Measurements from ENCODE around the gene HLA-DMA.

Gene HLA-DMA

DNA sequence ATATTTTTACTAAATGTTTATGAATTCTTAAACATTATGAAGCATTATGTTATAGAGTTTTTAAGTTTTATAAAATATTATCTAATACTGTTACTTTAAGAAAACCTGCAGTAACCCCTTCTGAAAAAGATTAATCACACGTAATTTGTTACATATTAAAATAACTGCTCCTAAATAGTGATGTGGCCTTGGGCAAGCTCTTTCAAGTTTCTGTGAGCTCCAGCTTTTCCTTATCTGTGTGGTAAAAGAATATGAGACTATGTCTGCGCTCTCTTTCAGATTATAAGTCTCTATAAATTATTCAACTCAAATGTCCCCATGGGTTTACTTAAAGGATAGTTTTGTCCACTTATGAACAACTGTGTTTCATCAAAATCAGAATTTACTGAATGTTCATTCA is 44.0 kb downstream of the HLA-DMA start:
- peak overlapping the region; percentile 66 for H3K4me3 ChIP-seq
- H3K9me3 ChIP-seq (ENCODE audit: low read depth, low read length) = no peaks in the 10 kb centered on the region
- H3K9ac ChIP-seq (ENCODE audit: insufficient read length) = peak overlapping the region; percentile 16
- no peaks in the 10 kb centered on the region for H3K36me3 ChIP-seq (ENCODE audit: insufficient read depth, low read length)
- no peak for TF ChIP-seq EZH2 (IDR thresholded peaks at IDR 0.05)
- no peak for TF ChIP-seq FOXP2 (optimal IDR thresholded peaks at IDR 0.05; ENCODE audit: control extremely low read depth, extremely low read length, insufficient read depth)
- TF ChIP-seq POLR2AphosphoS5 (IDR thresholded peaks at IDR 0.05; ENCODE audit: borderline replicate concordance, low read depth, low read length) = no peak
- H3K27ac ChIP-seq = peak overlapping the region; percentile 79
- DNase-seq (ENCODE audit: low read depth, low spot score) = no peak

DNA sequence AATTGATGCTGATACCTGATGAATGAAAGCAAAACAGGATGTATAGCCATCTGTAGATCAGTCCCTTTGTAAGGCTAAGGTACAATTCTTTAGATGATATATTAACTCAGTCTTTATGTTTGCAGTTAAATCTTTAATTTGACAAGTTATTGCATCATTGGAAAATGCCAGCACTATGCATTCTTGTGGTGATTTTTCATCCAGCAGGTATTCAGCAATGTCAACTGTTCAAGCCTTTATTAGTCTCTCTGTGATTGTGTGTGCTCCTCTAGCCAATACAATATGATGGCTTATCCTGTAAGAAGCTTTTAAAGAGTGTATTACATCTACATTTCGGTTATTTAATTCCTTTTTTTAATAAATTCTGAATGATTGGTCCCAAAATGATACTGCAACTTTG is 46.4 kb downstream of the HLA-DMA start:
- TF ChIP-seq POLR2AphosphoS5 (IDR thresholded peaks at IDR 0.05; ENCODE audit: borderline replicate concordance, low read depth, low read length) (no peak), FOXP2 (optimal IDR thresholded peaks at IDR 0.05; ENCODE audit: control extremely low read depth, extremely low read length, insufficient read depth) (no peak), EZH2 (IDR thresholded peaks at IDR 0.05) (no peak)
- H3K4me3 ChIP-seq = no peak overlapping the region
- H3K36me3 ChIP-seq (ENCODE audit: insufficient read depth, low read length) = peaks cover 2% of the 10 kb centered on the region; the same call in 1 of the 2 replicates
- no peak overlapping the region for H3K27ac ChIP-seq
- no peak overlapping the region for H3K9ac ChIP-seq (ENCODE audit: insufficient read length)
- no peaks in the 10 kb centered on the region for H3K9me3 ChIP-seq (ENCODE audit: low read depth, low read length)
- no peak for DNase-seq (ENCODE audit: low read depth, low spot score)

DNA sequence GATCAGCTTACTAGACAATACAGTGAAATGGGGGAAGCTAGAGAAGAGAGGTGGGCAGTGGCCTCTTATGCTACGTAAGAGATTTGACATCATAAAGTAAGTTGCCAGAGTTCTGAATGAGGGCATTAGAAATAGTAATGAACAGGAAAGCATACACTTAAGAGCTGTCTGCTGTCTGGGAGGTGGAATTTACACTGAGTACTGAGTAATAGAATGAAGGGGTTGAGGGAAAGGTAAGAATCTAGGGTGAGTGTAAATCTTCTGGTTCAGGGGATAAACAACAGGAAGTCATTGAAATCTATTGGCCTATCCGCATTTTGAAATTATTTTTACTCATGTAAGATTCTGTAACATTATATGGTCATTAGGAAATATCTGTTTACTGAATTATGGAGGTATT is 47.8 kb downstream of the HLA-DMA start:
- H3K9me3 ChIP-seq (ENCODE audit: low read depth, low read length) = no peaks in the 10 kb centered on the region
- peaks cover 10% of the 10 kb centered on the region for H3K36me3 ChIP-seq (ENCODE audit: insufficient read depth, low read length)
- H3K9ac ChIP-seq (ENCODE audit: insufficient read length) = no peak overlapping the region
- TF ChIP-seq POLR2AphosphoS5 (IDR thresholded peaks at IDR 0.05; ENCODE audit: borderline replicate concordance, low read depth, low read length) = no peak
- TF ChIP-seq EZH2 (IDR thresholded peaks at IDR 0.05) = no peak
- TF ChIP-seq FOXP2 (optimal IDR thresholded peaks at IDR 0.05; ENCODE audit: control extremely low read depth, extremely low read length, insufficient read depth) = no peak
- no peak overlapping the region for H3K27ac ChIP-seq
- no peak for DNase-seq (ENCODE audit: low read depth, low spot score)
- H3K4me3 ChIP-seq = no peak overlapping the region

DNA sequence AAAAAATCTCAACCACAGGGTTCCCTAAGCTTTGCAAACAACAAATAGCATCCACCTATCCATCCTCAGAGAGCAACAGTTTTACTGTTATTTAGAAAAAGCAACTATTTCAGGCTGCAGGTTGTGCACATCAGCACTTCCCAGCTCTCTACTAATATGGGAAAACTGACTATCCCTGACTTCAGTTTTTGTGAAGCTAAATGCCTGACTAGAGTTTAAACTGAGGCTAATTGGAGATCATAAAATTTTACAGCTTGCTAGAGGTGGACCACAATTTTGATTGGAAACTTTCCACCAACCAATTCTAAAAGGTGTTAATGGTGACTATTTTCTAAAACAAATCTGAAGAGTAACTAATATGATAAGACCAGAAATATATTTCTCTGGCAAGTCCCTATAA is 48.9 kb downstream of the HLA-DMA start:
- H3K36me3 ChIP-seq (ENCODE audit: insufficient read depth, low read length) = peaks cover 10% of the 10 kb centered on the region
- no peak overlapping the region for H3K27ac ChIP-seq
- H3K9me3 ChIP-seq (ENCODE audit: low read depth, low read length) = no peaks in the 10 kb centered on the region
- no peak for DNase-seq (ENCODE audit: low read depth, low spot score)
- no peak overlapping the region for H3K4me3 ChIP-seq
- no peak for TF ChIP-seq POLR2AphosphoS5 (IDR thresholded peaks at IDR 0.05; ENCODE audit: borderline replicate concordance, low read depth, low read length)
- TF ChIP-seq EZH2 (IDR thresholded peaks at IDR 0.05) = no peak
- TF ChIP-seq FOXP2 (optimal IDR thresholded peaks at IDR 0.05; ENCODE audit: control extremely low read depth, extremely low read length, insufficient read depth) = no peak
- no peak overlapping the region for H3K9ac ChIP-seq (ENCODE audit: insufficient read length)
